Fibroblast of the conjunctiva (primary cell): ENCODE measurements around the gene ZSCAN23.
"Not testable (repeated sequence)": the region's sequence is repeated elsewhere in the genome, so short reads cannot be mapped to it uniquely, and the experiment has no call there.

Experiments used
- DNase-seq: peaks from one replicate; pipeline ENCODE4 v3.0.0-alpha.2; 2010; ENCODE audit warnings: low read depth

Gene ZSCAN23

DNA sequence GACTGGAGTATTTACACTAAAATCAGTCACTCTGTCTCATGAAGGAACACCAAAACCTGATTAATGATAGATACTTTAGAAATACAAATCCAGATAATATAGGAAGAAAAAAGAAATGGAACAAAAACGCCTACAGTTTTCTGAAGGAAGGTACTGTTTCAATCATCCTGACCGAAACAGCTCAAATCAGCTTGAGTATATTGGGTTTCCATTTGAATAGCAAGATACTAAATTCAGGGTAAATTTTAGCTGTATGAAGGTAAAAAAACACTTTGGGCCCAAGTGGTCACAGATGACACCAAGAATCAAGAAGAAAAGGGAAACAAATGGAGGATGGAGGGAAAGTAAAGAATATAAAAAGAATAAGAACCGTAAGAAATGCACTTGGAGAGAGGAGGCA, 6.9 kb downstream of the ZSCAN23 start:
- no peak for DNase-seq

GRCh38 chr6:28433119-28433518, 10.2 kb downstream of the ZSCAN23 start:
- DNase-seq, result no peak

- DNase-seq, result no peak
Measured at GRCh38 chr6:28429781-28430180, 13.5 kb downstream of the ZSCAN23 start.

- DNase-seq, result no peak
Measured at GRCh38 chr6:28425944-28426541, 17.2 kb downstream of the ZSCAN23 start.

- no peak for DNase-seq
Measured at GRCh38 chr6:28424163-28424562, 19.1 kb downstream of the ZSCAN23 start.

GRCh38 chr6:28423546-28423945, 19.7 kb downstream of the ZSCAN23 start:
- DNase-seq, result no peak

DNA sequence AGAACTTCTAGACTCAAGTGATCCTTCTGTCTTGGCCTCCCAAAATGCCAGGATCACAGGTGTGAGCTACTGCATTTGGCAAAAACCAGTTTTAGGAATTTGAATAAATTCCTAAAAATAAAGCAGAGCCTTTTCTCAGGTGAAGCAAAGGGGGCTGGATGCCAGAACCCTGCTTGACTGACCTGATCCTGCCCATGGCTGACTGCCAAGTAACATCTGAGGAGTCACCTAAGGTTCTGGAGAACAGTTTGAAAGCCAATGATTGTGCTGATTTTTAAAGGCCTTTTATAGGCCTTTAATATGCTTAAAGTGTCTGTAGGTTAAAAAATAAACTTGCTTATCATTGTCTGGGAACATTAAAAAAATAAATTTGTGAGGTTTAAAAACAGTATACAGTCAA, 29.6 kb downstream of the ZSCAN23 start:
- no peak for DNase-seq

DNA sequence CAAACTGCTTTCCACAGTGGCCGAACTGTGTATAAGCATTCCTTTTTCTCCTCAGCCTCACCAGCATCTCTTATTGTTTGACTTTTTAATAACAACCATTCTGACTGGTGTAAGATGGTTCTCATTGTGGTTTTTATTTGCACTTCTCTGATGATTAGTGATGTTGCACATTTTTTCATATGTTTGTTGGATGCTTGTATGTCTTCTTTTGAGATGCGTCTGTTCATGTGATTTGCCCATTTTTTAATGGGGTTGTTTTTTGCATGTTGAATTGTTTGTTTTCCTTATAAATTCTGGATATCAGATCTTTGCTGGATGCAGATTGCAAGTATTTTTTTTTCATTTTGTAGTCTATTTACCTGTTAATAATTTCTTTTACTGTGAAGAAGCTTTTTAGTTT, 32.5 kb downstream of the ZSCAN23 start:
- DNase-seq, result no peak

DNA sequence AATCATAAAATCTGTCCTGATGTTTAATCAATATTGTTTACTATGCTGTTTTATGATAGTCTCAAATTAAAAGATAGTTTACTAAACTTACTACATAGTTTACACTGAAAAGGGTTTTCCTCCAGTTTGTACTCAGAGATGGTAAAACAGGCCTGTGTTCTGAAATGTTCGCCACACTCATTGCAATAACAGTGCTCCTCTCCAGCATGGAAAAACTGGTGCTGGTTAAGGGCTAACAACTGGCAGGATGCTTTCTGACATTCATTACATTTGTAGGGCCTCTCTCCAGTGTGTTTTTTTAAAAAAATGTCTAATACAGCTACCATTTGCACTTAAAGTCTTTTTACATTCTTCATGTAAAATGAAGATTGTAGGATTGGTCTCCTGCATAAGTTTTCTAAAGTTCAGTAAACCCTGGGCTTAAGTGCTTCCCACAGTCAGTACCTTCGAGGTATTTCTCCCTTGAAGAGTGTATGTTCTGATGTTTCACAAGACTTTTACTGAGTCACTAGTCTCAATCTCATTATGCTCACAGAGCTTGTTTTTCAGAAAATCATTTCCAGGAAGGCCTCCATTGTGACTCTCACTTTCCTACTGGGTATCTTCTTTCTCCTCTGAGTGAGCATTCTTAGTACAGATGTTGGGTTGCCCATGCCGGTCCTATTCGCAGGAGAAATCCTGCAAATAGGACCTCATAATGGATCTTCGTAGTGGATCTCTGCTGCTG, 35.1 kb downstream of the ZSCAN23 start:
- no peak for DNase-seq

DNA sequence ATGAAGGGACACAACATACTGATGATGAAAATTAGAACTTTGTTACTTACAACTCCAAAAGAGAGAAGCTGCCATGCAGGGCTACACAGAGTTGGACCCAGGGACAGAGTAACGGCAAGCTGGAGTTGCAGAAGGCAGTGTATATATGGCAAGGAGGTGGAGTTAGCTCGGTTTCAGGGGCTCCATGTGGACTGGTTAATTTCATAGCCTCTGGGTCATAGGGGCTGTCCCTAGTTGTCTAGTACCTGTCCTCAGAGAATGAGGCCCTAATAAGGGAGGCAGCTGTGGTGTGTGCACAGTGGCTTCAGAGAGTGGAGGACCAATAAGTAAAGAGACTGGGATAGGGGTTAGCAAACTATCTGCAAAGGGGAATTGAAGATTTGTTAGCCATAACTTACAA, 35.9 kb downstream of the ZSCAN23 start:
- no peak for DNase-seq

GRCh38 chr6:28403923-28404322, 39.4 kb downstream of the ZSCAN23 start:
- DNase-seq, result not testable (repeated sequence)

GRCh38 chr6:28402197-28402596, 41.1 kb downstream of the ZSCAN23 start:
- DNase-seq, result no peak

DNA sequence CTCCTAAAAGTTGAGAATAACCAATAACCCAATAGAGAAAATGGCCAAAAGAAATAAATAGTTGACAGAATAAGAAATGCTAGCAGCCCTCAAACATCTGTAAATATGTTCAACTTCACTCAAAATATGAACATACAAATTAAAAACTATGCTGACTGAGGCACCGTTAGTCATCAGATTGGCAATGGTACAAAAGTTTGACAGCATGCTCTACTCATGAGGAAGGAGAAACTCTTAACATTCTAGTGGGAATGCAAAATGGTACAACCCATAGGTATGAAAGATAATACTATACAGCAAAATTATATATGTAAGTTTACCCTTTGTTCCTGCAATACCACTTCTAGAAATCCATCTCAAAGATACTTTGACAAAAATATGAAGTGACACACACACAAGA, 42.1 kb downstream of the ZSCAN23 start:
- DNase-seq, result peak; percentile 18

DNA sequence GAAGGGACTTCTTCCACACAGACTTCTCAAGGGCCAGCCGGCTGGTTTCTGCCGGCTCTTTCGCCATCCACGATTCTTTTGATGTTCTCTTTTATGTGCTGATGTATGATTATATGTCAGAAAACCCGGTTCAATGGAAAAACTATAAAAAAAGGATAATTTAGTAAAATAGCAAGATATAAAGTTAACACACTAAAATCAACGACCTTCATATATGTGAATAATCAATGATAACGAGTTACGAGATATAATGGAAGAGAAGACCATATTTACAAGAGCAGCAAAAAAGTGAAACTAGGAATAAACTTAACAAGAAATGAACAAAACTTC, 43.2 kb downstream of the ZSCAN23 start:
- no peak for DNase-seq

- peak; percentile 74 for DNase-seq
Measured at GRCh38 chr6:28399350-28400121, 43.8 kb downstream of the ZSCAN23 start, which contains the start of gene ZSCAN12. Gene ZSCAN12 (minus strand): TSS chr6:28399747. CDS start chr6:28398405, 1,342 bp downstream.

DNA sequence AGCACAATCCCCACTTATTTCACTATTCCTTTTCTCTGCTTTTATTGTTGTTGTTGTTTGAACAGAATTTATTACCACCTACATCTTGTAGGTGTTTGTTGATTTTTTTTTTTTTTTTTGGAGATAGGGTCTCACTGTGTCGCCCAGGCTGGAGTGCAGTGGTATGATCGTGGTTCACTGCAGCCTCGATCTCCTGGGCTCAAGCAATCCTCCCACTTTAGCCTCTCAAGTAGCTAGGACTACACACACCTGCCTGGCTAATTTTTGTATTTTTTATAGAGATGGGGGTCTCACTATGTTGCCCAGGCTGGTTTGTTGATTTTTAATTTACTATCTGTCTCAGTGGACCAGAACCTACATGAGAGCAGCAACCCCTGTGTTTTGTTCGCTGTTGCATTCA, 47.4 kb downstream of the ZSCAN23 start:
- DNase-seq, result no peak

- no peak for DNase-seq
Measured at GRCh38 chr6:28393912-28394662, 49.2 kb downstream of the ZSCAN23 start.

DNA sequence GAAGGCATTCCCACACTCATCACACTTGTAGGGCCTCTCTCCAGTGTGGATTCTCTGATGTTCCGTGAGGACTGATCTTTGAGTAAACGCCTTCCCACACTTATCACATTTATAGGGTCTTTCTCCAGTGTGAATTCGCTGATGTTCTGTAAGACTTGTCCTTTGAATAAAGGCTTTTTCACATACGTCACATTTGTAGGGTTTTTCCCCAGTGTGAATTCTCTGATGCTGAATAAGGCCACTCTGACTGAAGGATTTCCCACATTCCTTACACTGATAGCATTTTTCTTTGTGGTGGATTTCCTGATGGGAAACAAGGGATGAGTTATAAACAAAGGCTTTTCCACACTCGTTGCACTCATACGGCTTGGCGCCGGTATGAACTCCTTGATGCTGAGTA, 52.6 kb downstream of the ZSCAN23 start:
- no peak for DNase-seq

DNA sequence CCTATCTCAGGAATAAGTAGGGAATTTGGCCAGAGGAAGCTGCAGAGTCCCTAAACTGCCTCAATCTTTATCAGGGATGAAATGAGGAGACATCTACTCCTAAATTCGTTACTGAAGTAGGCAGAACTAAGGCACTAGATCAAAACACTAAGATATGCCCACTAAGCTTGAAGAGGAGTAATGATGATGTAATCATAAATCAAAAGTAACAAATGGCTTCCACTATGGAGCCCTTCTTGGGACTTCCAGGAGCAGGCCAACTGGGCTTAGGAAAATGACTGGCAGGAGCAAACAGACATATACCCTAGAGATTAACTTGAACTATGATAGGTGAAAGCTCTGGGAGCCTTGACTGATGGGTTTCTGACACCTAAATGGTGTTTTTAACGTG, 59.2 kb downstream of the ZSCAN23 start:
- DNase-seq, result no peak

DNA sequence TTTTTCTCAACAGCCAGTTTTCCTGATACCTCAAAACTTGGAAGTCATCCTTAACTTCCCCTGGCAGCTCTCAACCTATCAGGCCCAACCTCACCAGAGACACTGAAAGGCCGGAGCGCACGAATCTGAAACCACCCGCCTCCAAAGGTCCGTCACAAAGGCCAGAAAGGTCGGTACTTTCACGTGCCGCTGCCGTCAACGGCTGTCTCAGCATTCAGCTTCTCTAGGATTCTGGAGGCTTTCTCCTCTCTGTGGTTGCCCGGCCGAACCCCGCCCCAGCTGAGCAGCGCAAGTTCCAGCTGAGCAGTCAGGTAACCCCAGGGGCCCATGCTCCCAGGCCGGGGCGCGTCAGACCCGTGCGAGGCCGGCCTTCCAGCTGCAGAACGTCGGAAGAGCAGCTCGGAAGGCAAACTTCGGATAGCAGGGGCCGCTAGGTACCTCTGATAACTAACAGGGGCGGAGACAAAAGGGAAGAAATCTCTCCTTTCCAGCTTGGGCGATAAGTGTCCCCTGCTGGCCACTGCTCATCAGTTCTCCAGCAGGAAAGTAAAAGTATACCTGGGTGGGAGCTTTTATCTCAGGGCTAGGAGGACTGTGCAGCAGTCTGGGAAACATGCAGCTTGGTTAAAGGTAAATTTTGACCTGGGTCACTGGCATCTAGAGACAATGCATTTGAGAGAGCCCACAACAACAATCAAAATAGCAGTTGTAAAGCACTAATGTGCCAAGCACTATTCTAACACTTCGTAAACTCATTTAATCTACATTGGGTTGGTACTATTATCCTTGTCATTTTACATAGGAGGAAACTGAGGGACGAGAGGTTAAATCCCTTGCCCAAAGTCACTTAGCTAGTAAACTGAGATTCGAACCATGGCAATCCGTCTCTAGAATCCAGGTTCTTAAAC, 59.8 kb downstream of the ZSCAN23 start:
- peak; percentile 69 for DNase-seq
